ENCODE data around the gene MORN3. TPM values are rescaled to one million over a fixed set of nuclear protein-coding genes. Genes with fewer than 3 reads are reported as not detected.

The MORN3 gene
- total and polyA plus RNA-seq, 9 of the 15 experiments (the other 6 are each of a cell fraction or from before 2014, with no cell fraction given) = 0.09 to 0.27 (median 0.20) TPM

- TF ChIP-seq, protein P1, sequence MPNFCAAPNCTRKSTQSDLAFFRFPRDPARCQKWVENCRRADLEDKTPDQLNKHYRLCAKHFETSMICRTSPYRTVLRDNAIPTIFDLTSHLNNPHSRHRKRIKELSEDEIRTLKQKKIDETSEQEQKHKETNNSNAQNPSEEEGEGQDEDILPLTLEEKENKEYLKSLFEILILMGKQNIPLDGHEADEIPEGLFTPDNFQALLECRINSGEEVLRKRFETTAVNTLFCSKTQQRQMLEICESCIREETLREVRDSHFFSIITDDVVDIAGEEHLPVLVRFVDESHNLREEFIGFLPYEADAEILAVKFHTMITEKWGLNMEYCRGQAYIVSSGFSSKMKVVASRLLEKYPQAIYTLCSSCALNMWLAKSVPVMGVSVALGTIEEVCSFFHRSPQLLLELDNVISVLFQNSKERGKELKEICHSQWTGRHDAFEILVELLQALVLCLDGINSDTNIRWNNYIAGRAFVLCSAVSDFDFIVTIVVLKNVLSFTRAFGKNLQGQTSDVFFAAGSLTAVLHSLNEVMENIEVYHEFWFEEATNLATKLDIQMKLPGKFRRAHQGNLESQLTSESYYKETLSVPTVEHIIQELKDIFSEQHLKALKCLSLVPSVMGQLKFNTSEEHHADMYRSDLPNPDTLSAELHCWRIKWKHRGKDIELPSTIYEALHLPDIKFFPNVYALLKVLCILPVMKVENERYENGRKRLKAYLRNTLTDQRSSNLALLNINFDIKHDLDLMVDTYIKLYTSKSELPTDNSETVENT (CRISPR knock-in tag; IDR thresholded peaks at IDR 0.05) = no peak
- TF ChIP-seq, protein P2, sequence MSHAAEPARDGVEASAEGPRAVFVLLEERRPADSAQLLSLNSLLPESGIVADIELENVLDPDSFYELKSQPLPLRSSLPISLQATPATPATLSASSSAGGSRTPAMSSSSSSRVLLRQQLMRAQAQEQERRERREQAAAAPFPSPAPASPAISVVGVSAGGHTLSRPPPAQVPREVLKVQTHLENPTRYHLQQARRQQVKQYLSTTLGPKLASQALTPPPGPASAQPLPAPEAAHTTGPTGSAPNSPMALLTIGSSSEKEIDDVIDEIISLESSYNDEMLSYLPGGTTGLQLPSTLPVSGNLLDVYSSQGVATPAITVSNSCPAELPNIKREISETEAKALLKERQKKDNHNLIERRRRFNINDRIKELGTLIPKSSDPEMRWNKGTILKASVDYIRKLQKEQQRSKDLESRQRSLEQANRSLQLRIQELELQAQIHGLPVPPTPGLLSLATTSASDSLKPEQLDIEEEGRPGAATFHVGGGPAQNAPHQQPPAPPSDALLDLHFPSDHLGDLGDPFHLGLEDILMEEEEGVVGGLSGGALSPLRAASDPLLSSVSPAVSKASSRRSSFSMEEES (CRISPR knock-in tag; IDR thresholded peaks at IDR 0.05) = peak; percentile 47
- TF ChIP-seq HSF4 (CRISPR knock-in tag; IDR thresholded peaks at IDR 0.05; ENCODE audit: borderline replicate concordance) (no peak), ZNF354B (CRISPR knock-in tag; IDR thresholded peaks at IDR 0.05) (no peak)
- TF ChIP-seq, protein P3, sequence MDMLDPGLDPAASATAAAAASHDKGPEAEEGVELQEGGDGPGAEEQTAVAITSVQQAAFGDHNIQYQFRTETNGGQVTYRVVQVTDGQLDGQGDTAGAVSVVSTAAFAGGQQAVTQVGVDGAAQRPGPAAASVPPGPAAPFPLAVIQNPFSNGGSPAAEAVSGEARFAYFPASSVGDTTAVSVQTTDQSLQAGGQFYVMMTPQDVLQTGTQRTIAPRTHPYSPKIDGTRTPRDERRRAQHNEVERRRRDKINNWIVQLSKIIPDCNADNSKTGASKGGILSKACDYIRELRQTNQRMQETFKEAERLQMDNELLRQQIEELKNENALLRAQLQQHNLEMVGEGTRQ (CRISPR knock-in tag; IDR thresholded peaks at IDR 0.05) = no peak
These were observed 50.7 kb downstream of the MORN3 start (continued) for GRCh38 chr12:121618659-121619233.
